ENCODE results near the gene DENND4B. TPM values are rescaled to one million over a fixed set of nuclear protein-coding genes. Genes with fewer than 3 reads are reported as not detected.

The DENND4B gene
- total and polyA plus RNA-seq, 9 of the 15 experiments (the other 6 are each of a cell fraction or from before 2014, with no cell fraction given) = 9.5 to 80.5 (median 23.1) TPM

DNA sequence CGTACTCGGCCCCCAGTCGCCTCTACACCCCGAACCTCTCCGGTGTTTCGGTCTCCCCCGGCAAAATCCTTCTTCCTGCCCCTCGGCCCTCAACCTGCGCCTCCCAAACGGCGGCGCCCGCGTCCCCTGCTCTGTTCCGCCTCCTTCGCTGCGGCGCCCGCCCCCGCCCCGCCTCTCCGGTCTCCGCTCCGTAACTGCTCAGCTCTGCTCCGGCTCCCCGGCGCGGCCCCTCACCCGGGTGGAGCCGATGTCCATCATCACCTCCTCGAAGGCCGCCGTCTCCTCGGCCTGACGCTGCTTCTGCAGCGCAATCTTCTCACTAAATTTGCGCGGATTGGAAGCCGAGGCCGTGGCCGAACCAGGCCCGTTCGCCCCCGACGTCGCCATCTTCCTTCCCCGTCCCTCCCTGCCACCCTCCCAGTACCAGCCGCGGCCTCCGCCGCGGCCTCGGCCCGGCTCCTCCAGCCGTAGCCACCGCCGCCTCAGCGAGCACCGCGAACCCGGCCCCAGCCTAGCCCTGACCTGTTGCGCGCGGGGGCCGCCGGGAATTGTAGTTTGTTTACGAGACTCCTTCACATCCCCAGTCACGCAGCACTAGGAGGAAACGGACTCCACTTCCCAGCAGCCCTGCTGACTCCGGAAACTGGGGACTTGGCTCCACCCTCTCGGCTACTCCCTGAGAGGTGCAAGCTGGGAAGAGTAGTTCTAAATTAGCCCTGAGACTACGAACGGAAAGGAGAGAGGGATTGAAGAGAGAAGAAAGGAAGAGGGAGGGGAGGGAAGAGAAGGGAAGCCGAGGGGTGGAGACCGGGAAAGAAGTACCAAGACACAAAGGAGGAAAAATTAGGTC, 11.8 kb upstream of the DENND4B start, which contains the start of gene CRTC2 (continued):
- TF ChIP-seq, protein P1, sequence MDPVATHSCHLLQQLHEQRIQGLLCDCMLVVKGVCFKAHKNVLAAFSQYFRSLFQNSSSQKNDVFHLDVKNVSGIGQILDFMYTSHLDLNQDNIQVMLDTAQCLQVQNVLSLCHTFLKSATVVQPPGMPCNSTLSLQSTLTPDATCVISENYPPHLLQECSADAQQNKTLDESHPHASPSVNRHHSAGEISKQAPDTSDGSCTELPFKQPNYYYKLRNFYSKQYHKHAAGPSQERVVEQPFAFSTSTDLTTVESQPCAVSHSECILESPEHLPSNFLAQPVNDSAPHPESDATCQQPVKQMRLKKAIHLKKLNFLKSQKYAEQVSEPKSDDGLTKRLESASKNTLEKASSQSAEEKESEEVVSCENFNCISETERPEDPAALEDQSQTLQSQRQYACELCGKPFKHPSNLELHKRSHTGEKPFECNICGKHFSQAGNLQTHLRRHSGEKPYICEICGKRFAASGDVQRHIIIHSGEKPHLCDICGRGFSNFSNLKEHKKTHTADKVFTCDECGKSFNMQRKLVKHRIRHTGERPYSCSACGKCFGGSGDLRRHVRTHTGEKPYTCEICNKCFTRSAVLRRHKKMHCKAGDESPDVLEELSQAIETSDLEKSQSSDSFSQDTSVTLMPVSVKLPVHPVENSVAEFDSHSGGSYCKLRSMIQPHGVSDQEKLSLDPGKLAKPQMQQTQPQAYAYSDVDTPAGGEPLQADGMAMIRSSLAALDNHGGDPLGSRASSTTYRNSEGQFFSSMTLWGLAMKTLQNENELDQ (CRISPR knock-in tag; IDR thresholded peaks at IDR 0.05; ENCODE audit: borderline replicate concordance) = 0 out of 2 replicates have a peak, but pooled peaks have one; percentile 56
- TF ChIP-seq MYNN (IDR thresholded peaks at IDR 0.05) (0 out of 2 replicates have a peak, but pooled peaks have one; percentile 14), MYNN (CRISPR knock-in tag; IDR thresholded peaks at IDR 0.05) (no peak), CTBP1 (IDR thresholded peaks at IDR 0.05; ENCODE audit: borderline replicate concordance) (peak; percentile 50), ZBED1 (IDR thresholded peaks at IDR 0.05) (peak; percentile 20; the same call in 1 of the 2 replicates), ZBTB1 (CRISPR knock-in tag; IDR thresholded peaks at IDR 0.05; ENCODE audit: borderline replicate concordance, low read depth) (no peak), CREB1 (IDR thresholded peaks at IDR 0.05) (peak; percentile 68), CREB1 (CRISPR knock-in tag; IDR thresholded peaks at IDR 0.05) (peak; percentile 72; the same call in 1 of the 2 replicates), EGR1 (conservative IDR thresholded peaks at IDR 0.05) (peak; percentile 84), SREBF1 (IDR thresholded peaks at IDR 0.05; ENCODE audit: borderline replicate concordance, low read depth, low read length) (peak; percentile 76; the same call in 1 of the 2 replicates), RHOXF2B (CRISPR knock-in tag; conservative IDR thresholded peaks at IDR 0.05) (no peak), PRMT5 (CRISPR knock-in tag; IDR thresholded peaks at IDR 0.05) (no peak), ZNF639 (CRISPR knock-in tag; conservative IDR thresholded peaks at IDR 0.05 in 1 of 2, IDR thresholded peaks at IDR 0.05 in 1 of 2) (peak in 1 of 2 experiments; percentile 87; a peak in 2 of 4 replicates)

All from K562 (cell line).